Bronchial epithelial cell (primary cell): ENCODE data around the gene NTRK3. TPM values are rescaled to one million over a fixed set of nuclear protein-coding genes. Genes with fewer than 3 reads are reported as not detected.

Source experiments
- DNase-seq: peaks from one replicate; pipeline ENCODE4 v3.0.0-alpha.2; 2010; ENCODE audit warnings: low read depth
- FAIRE-seq: peaks from 2 replicates; lab custom pipeline; 2011; peaks lifted over from hg19 to GRCh38; lab: Jason Lieb, UNC
- H3K27me3 ChIP-seq: 2 replicates; pipeline ENCODE4 v1.5.1; 2011; ENCODE audit warnings: low read length; ENCODE audit not compliant: control insufficient read depth, insufficient read depth
- H3K36me3 ChIP-seq: 2 replicates; pipeline ENCODE4 v1.5.1; 2011; ENCODE audit warnings: low read length; ENCODE audit not compliant: control insufficient read depth, insufficient read depth
- H3K4me3 ChIP-seq: 2 replicates; pipeline ENCODE4 v1.5.1; 2011; ENCODE audit warnings: mild to moderate bottlenecking, low read depth, low read length, control low read depth
- total RNA-seq: library from RNA; depleted of rRNA; stranded (reverse); fragments of >200 nt; gene quantifications from 2 replicates; pipeline ENCODE4 v1.2.1, GENCODE V29; 2014
- TF ChIP-seq, protein P1 (sequence below): IDR thresholded peaks from 2 replicates; pipeline ENCODE4 v1.5.1; 2011; ENCODE audit warnings: mild to moderate bottlenecking, moderate library complexity, low read length, control low read depth, inconsistent platforms; ENCODE audit not compliant: insufficient read depth, severe bottlenecking

Gene NTRK3
- total RNA-seq, 1 donor from 2014 or later: not detected

DNA sequence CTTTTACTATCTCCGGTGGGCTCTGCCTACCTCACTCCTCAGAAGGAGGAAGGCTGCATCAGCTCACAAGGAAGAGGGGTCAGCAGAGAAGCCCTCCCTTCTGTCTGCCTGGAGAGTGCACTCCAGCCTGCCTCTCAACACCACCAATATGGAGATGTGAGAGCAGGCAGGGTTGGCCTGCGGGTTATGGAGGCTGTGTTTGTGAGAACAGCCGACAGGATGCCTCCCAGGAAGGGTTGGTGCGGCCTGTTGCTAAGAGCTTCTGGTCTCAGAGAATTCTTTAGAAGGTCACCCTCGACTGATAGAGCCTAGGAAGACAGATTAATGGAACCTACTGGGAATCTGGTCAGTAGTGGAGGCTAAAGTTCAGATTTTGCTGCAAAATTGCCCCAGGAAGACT is 326.1 kb downstream of the NTRK3 start:
- no peak for FAIRE-seq
- TF ChIP-seq, protein P1, sequence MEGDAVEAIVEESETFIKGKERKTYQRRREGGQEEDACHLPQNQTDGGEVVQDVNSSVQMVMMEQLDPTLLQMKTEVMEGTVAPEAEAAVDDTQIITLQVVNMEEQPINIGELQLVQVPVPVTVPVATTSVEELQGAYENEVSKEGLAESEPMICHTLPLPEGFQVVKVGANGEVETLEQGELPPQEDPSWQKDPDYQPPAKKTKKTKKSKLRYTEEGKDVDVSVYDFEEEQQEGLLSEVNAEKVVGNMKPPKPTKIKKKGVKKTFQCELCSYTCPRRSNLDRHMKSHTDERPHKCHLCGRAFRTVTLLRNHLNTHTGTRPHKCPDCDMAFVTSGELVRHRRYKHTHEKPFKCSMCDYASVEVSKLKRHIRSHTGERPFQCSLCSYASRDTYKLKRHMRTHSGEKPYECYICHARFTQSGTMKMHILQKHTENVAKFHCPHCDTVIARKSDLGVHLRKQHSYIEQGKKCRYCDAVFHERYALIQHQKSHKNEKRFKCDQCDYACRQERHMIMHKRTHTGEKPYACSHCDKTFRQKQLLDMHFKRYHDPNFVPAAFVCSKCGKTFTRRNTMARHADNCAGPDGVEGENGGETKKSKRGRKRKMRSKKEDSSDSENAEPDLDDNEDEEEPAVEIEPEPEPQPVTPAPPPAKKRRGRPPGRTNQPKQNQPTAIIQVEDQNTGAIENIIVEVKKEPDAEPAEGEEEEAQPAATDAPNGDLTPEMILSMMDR: no peak

DNA sequence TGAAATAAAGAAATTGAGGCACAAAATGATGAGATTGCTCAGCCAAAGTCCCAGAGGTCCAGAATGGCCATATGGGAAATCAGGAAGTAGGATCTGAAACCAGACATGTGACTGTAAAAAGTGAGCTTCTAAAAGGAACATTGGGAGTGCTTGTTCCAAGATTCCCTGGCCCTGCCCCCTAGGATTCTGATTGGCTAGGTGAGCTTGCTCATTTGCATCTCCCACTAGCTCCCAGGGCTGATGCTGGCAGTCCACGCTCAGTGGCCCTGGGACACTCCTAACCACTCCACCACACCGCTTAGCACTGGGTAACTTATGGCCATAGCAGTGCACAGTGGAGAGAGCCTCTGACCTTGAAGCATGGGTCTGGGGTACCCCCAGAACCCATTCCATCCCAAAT is 326.7 kb downstream of the NTRK3 start:
- no peak for FAIRE-seq
- TF ChIP-seq, protein P1: no peak
- no peak for DNase-seq

More for the DNA sequence above, 326.1 kb downstream of the NTRK3 start:
- Histone ChIP-seq H3K27me3 (no peaks in the 10 kb centered on the region), H3K36me3 (no peaks in the 10 kb centered on the region), H3K4me3 (no peak overlapping the region)
- no peak for DNase-seq

GRCh38 chr15:87924433-87924832 is 332.1 kb downstream of the NTRK3 start:
- no peaks in the 10 kb centered on the region for H3K36me3 ChIP-seq
- no peak for FAIRE-seq

More for the DNA sequence above, 326.7 kb downstream of the NTRK3 start:
- Histone ChIP-seq H3K27me3 (no peaks in the 10 kb centered on the region), H3K4me3 (no peak overlapping the region), H3K36me3 (no peaks in the 10 kb centered on the region)

DNA sequence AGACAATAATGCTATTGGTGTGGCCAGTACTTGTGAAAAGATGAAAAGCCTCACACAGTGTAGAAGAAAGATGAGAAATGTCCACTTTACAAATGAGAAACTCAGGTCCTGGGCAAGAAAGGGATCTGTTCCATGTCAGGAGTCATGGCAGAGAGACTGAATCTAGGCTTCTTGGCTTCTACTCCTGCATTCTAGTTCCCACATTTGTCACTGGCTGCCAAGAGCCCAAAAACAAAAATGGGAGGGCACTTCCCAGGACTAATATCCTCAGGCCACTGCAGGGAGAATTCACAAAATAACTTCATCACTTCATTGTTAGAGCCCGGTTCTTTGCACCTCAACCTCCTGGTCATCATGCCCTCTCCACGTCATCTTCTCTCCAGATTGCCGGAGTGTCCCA is 337.5 kb downstream of the NTRK3 start:
- H3K27me3 ChIP-seq: no peaks in the 10 kb centered on the region
- DNase-seq (no peak), FAIRE-seq (no peak)
- TF ChIP-seq, protein P1: no peak
- no peaks in the 10 kb centered on the region for H3K36me3 ChIP-seq
- no peak overlapping the region for H3K4me3 ChIP-seq

More at GRCh38 chr15:87924433-87924832, 332.1 kb downstream of the NTRK3 start:
- no peak for DNase-seq
- no peak overlapping the region for H3K4me3 ChIP-seq
- TF ChIP-seq, protein P1: no peak
- no peaks in the 10 kb centered on the region for H3K27me3 ChIP-seq

DNA sequence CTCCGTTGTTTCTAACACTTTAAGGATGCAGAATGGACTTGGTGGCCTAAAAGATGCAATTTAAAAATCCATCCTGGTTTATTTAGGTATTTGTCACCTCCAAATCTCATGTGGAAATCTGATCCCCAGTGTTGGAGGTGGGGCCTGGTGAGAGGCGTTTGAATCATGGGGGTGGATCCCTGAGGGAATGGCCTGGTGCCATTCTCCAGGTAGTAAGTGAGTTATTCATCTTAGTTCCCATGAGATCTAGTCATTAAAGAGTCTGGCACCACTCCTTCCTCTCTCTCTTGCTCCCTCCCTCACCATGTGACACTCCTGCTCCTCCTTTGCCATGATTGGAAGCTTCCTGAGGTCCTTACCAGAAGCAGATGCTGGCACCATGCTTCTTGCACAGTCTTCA is 339.1 kb downstream of the NTRK3 start:
- DNase-seq (peak; percentile 1), FAIRE-seq (no peak)
- TF ChIP-seq, protein P1: no peak
- Histone ChIP-seq H3K36me3 (no peaks in the 10 kb centered on the region), H3K4me3 (no peak overlapping the region), H3K27me3 (no peaks in the 10 kb centered on the region)

- no peak for DNase-seq
- H3K27me3 ChIP-seq: no peaks in the 10 kb centered on the region
- no peak for FAIRE-seq
- TF ChIP-seq, protein P1: no peak
- no peak overlapping the region for H3K4me3 ChIP-seq
- no peaks in the 10 kb centered on the region for H3K36me3 ChIP-seq
These were observed 340.3 kb downstream of the NTRK3 start for GRCh38 chr15:87916208-87916607.
